ENCODE measurements around the gene ITGB1BP1. TPM values are rescaled to one million over a fixed set of nuclear protein-coding genes. Genes with fewer than 3 reads are reported as not detected.
A peak's percentile ranks its signal among the peaks of the same experiment; 100 is the strongest.

Gene ITGB1BP1
- total RNA-seq, 1 donor from 2014 or later = 53.8 TPM

DNA sequence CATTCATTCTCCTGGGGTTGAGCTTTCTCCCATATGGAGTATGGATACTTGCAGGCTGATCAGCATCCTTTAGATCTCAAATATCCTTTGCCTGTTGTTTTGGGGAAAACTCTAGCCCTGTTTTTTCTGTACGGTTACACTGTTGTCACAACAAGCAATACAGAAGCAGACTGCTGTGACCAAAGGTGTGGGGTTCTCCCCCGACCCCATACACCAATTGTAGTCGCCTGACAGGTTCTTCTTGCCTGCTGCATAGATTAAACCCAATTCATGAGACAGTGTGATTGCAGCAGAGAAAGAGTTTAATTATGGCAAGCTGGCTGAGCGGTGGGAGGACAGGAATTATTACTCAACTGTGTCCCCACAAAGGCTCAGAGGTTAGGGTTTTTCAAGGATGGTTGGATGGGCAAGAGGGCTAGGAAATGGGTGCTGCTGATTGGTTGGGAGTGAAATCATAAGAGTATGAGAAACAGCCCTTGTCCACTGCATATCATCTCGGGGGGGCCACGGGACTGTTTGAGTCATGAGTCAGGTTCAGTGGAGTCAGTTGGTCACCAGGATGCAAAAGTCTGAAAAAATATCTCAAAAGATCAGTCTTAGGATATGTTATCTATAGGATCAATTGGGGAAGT is 40.6 kb downstream of the ITGB1BP1 start:
- H3K9me3 ChIP-seq = no peaks in the 10 kb centered on the region
- no peak for DNase-seq (ENCODE audit: extremely low spot score in 2 of 2)
- no peak overlapping the region for H3K4me3 ChIP-seq
- no peak for TF ChIP-seq POLR2AphosphoS5 (IDR thresholded peaks at IDR 0.05; ENCODE audit: insufficient read depth in 1 of 2, low read depth in 1 of 2)
- no peak for TF ChIP-seq POLR2A (IDR thresholded peaks at IDR 0.05)
- TF ChIP-seq, protein P1, sequence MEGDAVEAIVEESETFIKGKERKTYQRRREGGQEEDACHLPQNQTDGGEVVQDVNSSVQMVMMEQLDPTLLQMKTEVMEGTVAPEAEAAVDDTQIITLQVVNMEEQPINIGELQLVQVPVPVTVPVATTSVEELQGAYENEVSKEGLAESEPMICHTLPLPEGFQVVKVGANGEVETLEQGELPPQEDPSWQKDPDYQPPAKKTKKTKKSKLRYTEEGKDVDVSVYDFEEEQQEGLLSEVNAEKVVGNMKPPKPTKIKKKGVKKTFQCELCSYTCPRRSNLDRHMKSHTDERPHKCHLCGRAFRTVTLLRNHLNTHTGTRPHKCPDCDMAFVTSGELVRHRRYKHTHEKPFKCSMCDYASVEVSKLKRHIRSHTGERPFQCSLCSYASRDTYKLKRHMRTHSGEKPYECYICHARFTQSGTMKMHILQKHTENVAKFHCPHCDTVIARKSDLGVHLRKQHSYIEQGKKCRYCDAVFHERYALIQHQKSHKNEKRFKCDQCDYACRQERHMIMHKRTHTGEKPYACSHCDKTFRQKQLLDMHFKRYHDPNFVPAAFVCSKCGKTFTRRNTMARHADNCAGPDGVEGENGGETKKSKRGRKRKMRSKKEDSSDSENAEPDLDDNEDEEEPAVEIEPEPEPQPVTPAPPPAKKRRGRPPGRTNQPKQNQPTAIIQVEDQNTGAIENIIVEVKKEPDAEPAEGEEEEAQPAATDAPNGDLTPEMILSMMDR (IDR thresholded peaks at IDR 0.05) = no peak
- intact Hi-C loops (cut with DNase I) = no loop called here
- H3K27ac ChIP-seq = no peak overlapping the region
- H3K4me1 ChIP-seq = peaks cover 40% of the 10 kb centered on the region
- H3K36me3 ChIP-seq = no peaks in the 10 kb centered on the region
- H3K27me3 ChIP-seq = no peaks in the 10 kb centered on the region

DNA sequence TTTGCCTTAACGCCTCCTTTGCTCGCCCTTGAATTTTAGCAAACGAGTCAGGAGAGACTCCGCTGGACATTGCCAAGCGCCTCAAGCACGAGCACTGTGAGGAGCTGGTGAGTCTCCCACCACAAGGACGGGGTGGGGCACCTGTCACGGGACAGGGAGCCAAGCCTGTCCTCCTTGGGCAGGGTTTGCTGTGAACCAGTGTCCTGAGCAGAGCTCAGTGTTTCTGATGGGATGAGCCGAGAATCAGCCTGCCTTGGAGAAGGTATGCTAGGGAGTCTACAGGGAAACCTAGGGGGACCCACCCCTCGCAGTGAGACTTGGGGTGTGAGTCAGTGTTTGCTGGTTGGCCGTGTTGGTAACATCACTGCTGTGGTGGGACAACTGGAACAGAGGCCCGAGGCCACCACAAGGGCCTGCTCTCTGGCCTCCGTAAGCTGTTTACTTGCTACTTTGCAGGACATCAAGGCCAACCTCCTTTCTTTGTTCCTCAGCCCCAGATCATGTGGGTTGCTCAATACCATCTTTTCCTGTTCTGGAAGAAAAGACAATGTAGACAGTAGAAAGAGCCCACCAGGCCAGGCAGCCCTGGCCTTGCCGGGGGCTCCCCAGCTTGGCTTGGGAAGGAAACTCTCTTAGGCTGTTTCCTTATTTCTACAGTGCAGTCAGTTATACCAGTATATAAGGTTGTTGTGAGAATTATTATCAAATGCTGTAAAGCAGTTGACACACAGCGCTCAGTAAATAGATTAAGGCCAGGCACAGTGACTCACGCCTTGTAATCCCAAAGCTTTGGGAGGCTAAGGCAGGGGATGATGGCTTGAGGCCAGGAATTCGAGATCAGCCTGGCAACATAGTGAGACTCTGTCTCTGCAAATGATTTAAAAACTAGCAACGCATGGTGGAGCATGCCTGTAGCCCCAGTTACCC is 42.4 kb downstream of the ITGB1BP1 start:
- TF ChIP-seq, protein P1 (IDR thresholded peaks at IDR 0.05) = no peak
- no peak for TF ChIP-seq POLR2A (IDR thresholded peaks at IDR 0.05)
- TF ChIP-seq POLR2AphosphoS5 (IDR thresholded peaks at IDR 0.05; ENCODE audit: insufficient read depth in 1 of 2, low read depth in 1 of 2) = peak; percentile 66 to 70
- Histone ChIP-seq H3K27me3 (no peaks in the 10 kb centered on the region), H3K36me3 (no peaks in the 10 kb centered on the region), H3K4me1 (peaks cover 38% of the 10 kb centered on the region), H3K27ac (peak overlapping the region; percentile 89), H3K9me3 (no peaks in the 10 kb centered on the region), H3K4me3 (no peak overlapping the region)
- intact Hi-C loops (cut with DNase I) = no loop called here
- no peak for DNase-seq (ENCODE audit: extremely low spot score in 2 of 2)

DNA sequence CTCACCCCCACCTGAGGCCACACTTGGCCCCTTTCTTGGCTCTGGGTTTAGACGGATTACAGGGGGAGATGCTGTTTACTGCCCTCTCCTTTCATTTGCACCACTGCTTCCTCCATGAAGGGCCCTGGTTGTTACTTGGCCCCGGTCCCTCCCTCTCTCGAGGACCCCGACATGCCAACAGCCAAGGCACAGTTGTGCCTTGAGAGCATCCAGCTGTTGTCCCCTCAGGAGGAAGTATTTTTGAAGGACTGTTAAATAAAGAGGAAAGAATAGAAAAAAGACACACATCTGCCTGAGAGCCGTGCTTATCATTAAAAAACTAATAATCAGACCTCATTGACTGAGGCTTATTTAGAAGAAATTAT is 44.0 kb downstream of the ITGB1BP1 start:
- DNase-seq (ENCODE audit: extremely low spot score in 2 of 2) = no peak
- peaks cover 35% of the 10 kb centered on the region for H3K4me1 ChIP-seq
- peak overlapping the region; percentile 89 for H3K27ac ChIP-seq
- TF ChIP-seq POLR2AphosphoS5 (IDR thresholded peaks at IDR 0.05; ENCODE audit: insufficient read depth in 1 of 2, low read depth in 1 of 2) = no peak
- TF ChIP-seq, protein P1 (IDR thresholded peaks at IDR 0.05) = no peak
- no peak for TF ChIP-seq POLR2A (IDR thresholded peaks at IDR 0.05)
- H3K4me3 ChIP-seq = no peak overlapping the region
- intact Hi-C loops (cut with DNase I) = no loop called here
- H3K9me3 ChIP-seq = no peaks in the 10 kb centered on the region
- H3K27me3 ChIP-seq = no peaks in the 10 kb centered on the region
- H3K36me3 ChIP-seq = peaks cover 0 to 10% of the 10 kb centered on the region in 2 donors

DNA sequence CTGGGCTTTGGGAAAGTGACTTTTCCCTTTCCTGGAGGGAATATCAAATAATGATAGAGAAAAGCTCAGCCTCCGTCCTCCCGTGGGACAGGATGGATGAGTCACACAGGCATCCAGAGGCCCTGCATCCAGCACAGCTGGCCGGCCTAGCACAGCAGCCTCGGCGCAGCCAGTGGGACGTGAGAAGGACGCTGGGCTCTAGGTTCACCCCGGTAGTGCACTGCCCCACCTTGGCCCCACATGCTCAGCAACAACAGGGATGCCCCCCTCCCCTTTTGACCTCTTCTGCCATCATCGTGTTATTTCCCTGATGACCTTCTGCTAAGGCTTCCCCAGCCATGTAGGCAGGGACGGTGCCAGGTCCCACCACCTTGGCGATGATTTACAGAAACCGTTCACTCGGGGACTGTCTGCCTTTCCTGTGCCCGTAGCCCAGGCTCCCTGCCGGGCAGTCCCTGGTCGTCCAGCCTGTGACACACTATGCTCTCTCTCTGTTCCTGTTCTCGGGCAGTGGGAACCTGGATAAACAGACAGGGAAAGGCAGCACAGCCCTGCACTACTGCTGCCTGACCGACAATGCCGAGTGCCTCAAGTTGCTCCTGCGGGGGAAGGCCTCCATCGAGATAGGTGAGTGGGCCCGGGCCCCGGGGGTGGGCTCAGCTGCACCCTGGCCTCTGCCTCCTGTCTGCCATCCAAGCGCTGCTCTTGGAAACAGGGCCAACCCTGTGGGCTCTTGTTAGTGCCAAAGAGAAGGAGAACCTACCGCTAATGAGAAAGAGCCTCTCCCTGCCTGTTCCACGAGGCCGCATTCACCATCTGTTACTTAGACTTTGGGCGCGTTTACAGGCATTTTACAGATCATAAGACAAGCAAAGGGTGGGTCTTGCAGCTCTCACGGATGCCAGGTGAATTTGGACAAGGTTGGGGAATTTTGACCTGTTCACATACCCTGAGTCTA is 44.6 kb downstream of the ITGB1BP1 start:
- H3K4me1 ChIP-seq = peaks cover 35% of the 10 kb centered on the region
- H3K27me3 ChIP-seq = no peaks in the 10 kb centered on the region
- peak in 1 of 2 donors; percentile 65 for TF ChIP-seq POLR2AphosphoS5 (IDR thresholded peaks at IDR 0.05; ENCODE audit: insufficient read depth in 1 of 2, low read depth in 1 of 2)
- TF ChIP-seq, protein P1 (IDR thresholded peaks at IDR 0.05) = no peak
- TF ChIP-seq POLR2A (IDR thresholded peaks at IDR 0.05) = no peak
- intact Hi-C loops (cut with DNase I) = no loop called here
- H3K9me3 ChIP-seq = no peaks in the 10 kb centered on the region
- peaks cover 0 to 10% of the 10 kb centered on the region in 2 donors for H3K36me3 ChIP-seq
- H3K4me3 ChIP-seq = no peak overlapping the region
- no peak for DNase-seq (ENCODE audit: extremely low spot score in 2 of 2)
- H3K27ac ChIP-seq = peak overlapping the region; percentile 89

All from vagina (tissue), 2 donors.